Left renal cortex interstitium (tissue), 4 donors: ENCODE measurements around the gene KCNMB1. TPM values are rescaled to one million over a fixed set of nuclear protein-coding genes. Genes with fewer than 3 reads are reported as not detected.

Source experiments
- DNase-seq, 4 donors: peaks; one replicate each; pipeline ENCODE4 v3.0.0-alpha.2; 2013; ENCODE audit warnings: low read depth in 4 of 4, low spot score in 2 of 4, missing footprints in 1 of 4
- polyA plus RNA-seq, 4 donors: library from polyadenylated mRNA; unstranded; fragments of 120-200 nt; gene quantifications; one replicate each; pipeline ENCODE4 v1.2.1, GENCODE V29; 2013; ENCODE audit not compliant: insufficient read length in 4 of 4

Gene KCNMB1
- polyA plus RNA-seq, 4 donors, result 1.2 to 1.9 (median 1.5) TPM

DNA sequence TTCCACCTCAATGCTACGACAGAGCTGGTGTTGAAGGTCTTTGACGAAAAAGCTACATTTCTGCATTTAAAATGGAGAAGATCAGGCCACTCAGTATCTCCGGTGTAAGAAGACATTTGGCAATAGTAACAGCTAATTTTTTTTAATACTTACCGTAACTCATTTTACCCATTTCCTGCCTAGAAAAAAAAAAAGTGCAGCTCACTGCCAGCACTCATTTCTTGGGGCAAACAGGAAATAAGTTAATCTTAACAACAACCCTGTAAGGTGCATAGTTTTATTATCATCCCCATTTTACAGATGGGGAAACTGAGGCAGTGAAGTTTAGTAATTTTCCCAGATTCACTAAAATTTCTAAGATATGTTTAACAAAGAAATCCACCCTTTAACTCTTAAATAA, 27.4 kb upstream of the KCNMB1 start:
- no peak for DNase-seq

DNA sequence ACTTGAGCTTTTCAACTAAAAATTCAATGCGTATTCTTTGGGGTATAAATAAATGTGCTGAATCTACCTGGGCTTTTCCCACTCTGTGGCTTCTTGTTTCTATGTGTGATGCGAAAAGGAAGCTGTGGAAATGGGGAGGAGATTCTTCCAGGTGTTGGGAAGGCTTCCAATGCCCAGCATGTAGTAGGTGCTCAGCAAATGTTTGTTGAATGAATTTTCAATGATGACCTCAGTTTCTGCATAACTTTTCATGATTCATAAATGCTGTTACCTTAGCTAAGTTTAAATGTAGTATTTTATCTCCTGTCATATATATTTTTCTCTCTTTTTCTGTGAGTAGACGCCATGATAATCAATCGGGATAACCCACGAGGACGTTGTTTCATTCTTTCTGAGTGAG, 25.6 kb upstream of the KCNMB1 start:
- no peak for DNase-seq

DNA sequence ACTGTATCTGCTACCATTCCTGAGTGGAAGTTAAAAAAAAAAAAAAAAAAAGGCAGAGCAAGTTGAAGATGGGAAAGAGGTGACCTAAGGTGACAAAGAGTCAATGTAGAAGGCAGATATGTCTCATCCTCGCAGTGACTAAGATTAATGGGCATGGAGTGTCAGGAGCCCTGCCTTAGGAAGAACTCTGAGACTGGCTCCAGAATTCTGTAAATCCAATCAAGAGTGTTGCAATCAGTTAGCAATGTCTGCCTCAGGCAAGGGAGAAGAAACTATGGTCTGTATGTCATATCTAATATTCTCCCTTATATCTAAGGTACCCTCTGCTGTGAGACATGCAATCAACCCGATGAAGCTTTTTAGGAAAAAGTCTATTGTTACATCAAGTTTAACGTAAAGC, 24.7 kb upstream of the KCNMB1 start:
- DNase-seq, result no peak

DNA sequence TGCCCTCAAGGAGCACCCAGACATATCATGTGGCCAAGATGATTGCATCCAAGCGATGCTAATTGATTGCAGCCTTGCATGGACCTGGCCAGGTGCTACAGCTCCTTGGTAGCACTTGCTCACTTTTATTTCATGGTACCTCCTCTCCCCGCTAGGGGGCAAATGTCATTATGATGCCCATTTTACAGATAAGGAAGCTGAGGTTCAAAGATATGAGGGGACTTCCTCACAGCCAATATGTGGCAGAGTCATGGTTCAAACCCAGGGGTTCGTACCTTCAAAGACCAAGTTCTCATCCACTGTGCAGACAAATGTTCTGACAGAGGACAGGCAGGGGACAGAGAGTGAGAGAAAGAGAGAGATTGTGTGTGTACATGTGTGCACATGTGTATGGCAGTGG, 21.9 kb upstream of the KCNMB1 start:
- no peak for DNase-seq

DNA sequence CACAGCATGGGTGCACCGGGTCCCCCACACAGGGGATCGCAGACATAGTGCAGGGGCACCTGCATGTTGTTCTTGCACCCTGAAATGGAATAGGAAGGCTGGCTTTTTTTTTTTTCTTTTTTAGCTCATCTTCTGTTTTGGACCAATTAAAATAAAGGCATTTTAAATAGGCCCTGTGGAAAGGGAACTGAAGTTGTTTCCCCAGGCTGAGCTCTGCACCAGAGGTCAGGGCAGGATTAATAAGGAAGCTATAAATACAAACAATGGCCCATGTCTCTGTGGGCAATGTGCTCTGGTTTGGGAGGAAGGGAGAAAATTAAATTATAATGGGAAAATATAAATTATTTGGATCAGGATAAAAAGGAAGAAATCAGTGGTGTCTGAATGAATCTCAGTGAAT, 21.2 kb upstream of the KCNMB1 start:
- no peak for DNase-seq

DNA sequence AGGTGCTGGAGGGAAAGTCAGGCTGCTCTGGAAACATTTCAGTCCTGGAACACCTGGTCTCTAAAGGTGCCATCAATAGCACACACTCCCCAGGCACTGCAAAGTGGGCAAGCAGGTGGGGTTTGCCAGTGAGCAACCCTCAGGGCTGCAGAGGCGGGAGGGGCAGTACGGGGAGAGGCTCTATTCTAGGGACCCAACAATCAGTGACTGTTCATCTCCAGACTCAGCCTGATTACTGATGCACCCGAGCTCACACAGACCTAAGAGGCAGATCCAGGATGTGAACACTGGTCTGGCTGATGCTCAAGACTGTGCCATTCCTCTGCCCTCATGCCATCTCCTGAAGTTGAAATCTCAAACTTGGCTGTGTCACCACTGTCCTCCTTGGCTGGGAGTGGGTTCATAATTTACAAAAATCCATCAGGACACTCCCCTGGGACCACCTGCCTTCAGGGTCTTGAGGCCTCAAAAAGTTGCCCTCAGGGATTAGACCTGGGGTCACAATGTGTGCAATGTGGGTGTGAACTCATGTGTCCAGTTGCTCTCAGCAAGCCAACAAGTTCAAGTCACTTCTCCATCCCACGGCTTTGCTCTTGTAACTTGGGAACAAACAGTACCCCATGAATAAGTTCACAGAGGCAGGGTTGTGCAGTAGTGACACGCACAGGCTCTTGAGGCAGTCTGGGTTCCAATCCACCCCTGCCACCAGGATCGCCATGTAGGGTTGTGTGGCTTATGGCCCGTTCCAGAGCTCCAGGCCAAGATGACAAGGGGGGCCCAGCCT, 19.9 kb upstream of the KCNMB1 start:
- no peak for DNase-seq

DNA sequence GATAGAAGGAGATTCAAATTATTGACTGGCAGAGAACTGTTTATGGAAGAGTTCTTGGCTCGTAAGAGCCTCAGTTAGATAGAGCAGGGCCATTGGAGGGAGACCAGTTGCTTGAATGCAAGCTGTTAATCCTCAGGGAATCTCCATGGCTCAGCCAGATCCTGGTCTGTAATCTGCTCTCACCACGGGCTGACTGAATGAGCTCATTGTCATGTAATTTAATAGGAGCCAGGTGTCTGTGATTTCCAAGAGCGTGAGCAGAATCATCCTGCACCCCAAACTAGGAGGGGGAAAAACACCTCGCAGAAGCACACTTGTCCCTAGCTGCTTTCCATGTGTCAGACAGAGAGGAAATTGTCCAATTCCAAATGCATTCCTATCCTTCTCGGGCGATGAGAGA, 19.1 kb upstream of the KCNMB1 start:
- DNase-seq, result no peak

DNA sequence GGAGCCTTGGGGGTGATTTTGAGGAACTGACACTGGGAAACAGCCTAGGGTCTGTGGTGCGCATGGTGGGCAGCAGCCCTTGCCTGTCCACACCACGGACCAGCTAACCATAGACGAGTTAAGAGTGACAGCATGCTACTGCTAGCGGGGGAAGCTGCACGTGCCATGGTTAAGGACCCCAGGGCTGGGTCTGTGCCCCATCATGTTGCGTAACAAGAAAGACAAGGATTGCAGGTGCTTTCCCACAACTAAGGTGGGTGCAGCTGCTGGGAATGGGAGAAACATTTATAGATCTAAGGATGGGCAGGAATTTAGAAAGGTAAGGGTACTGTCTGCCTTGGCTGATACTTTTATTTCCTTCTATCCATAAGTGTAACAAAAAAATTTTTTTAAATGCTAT, 17.9 kb upstream of the KCNMB1 start:
- DNase-seq, result no peak

DNA sequence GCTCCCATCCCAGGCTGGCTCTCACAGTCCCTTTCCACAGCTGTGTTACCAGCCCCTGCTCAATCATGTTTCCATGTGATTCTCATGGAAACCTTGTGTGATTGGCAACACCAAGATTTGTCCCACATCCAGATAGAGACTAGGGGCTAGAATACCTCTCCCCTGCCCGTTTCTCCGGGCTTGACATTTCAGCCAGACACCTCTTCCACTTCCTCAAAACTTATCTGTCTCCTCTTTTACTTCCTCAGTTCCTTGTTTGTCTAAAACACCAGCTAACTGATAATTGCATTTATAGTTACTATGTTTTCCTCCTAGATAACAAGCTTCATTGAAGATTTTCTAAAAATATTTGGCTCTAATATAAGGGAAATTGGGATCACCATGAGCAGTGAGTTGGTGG, 16.6 kb upstream of the KCNMB1 start:
- DNase-seq, result no peak

DNA sequence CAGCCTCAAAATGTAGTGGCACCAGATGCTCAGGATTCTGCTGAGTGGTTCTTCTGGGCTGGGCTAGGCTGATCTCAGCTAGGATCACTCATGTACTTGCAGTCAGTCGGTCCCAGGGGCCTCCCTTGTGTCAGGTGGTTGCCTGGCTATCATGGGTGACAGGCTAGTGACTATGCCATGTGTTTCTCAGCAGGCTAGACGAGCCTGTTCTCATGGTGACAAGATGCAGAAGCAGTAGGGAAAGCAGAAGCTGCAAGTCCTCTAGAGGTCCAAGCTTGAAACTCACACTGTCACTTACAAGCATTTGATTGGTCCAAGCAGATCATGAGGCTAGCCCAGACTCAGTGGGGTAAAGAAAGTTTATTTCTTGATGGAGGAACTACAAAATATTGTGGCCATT, 15.2 kb upstream of the KCNMB1 start:
- DNase-seq, result no peak

DNA sequence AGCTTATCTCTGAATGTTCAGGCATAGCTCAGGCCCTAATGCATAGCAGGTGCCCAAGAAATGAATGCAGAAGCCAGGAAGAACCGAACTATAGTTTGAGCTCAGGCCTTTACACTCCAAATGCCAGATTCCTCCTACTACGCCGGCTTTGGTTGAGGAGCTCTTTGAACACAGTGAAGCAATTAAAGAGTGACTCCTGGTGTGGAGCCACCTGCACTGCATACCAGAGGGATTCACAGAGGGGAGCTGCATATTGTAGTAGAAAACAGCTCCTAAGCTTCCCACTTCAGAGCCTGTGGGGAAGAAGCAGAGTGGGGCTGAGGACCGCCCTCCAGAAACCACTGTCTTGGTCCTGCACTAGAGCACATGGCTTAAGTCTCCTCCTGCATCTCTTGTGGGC, 14.5 kb upstream of the KCNMB1 start:
- DNase-seq, result no peak

DNA sequence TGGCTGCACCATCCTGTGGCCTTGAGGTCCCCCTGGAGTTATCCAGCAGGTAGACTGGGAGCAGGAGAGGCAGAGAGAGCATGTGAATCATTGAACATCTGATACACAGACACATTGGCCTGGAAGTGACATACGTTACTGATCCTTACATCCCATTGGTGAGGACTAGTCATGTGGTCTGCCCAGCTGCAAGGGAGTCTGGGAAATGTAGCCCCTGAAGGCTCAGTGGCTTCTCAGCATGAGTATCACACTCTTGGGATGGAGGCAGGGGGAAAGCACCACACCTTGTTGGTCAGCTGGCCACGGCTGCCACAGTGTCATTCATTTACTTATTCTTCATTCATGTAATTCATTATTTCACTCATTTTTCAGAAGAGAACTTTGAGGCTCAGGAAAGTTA, 13.3 kb upstream of the KCNMB1 start:
- no peak for DNase-seq

DNA sequence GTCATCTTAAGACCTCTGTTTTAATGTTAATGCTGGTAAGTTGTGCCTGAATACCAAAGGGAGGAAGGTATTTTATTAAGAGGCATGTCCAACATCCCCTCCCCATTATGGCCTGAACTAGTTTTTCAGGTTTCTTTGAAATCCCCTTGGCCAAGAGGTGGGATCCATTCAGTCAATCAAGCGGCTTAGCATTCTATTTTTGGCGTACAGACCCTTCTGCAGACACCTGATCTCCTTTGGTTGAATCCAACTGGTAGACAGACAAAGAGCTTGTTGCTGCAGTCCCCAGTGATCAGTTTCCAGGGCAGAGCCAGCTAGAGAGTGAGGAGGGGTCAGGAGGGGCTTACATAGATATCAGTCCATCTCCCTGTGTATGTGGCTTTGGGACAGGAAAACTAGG, 7.9 kb upstream of the KCNMB1 start:
- no peak for DNase-seq

DNA sequence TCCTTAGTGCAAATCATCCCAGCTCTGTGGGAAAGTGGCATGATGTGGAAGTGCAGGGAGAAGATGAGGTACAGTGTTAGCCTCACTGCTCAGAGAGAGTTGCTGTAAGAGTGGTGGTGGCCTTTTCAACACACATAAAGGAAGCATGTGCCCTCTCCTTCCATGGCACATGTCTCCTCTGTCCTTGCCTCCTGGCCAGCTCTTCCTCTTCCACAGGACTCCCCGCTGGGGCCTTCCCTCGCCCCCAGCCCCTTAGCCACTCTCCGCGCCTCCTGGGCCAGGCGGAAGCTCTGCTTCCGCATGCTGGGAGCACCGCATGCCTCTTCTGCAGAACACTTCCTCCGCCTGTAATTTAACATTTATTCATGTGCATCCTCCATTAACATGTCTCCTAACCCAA, 4.8 kb upstream of the KCNMB1 start:
- no peak for DNase-seq

DNA sequence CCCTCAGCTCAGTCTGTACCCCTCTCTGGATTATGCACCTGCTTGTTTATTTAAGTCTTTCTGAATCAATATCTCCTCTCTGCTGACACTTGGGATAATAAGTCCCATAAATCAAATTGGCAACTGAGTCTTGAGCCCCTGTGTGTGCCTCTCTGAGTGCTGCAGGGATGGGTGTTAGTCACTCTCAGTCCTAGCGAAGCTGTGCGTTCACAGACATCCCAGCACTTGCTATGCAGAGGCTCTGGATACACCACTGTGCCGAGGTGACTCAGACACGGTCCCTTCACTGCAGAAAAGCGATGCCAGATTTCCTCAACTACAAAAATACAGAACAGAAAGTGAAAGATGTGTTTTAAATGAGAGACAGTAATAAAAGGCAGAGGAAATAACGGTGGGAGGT, 4.1 kb upstream of the KCNMB1 start:
- no peak for DNase-seq

DNA sequence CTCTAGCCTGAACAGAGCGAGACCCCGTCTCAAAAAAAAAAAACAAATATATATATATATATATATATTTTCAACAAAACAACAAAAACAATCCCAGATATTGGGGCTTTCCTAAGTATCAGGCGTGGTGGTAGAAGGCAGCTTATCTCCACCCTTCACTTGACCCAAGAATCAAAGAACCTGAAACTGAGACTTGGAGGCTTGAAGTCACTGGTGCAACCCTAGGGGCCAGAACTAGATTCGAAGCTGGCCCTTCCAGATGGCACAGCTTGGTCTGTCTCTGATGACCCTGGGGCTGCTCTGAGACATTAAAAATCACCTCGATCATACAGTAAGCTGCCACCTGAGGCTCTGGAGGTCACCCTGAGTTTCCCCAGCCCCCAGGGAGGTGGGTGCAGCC, 1.3 kb upstream of the KCNMB1 start:
- DNase-seq, result no peak

DNA sequence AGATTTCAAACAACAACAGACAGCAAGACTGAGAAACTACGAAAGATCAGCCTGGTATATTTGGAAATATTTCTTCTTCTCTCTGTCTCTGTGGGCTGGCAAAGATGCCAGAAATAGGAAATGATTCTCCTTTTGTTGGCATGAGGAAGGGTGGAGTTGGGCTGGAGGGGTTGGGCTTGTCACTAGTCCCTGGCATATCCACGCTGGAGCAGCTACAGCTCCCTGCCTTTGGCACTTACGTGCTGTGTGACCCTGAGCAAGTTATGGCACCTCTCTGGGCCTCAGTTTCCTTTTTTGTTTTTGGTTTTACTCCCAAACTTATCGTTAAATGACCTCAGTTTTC, 354 bp upstream of the KCNMB1 start:
- no peak for DNase-seq

DNA sequence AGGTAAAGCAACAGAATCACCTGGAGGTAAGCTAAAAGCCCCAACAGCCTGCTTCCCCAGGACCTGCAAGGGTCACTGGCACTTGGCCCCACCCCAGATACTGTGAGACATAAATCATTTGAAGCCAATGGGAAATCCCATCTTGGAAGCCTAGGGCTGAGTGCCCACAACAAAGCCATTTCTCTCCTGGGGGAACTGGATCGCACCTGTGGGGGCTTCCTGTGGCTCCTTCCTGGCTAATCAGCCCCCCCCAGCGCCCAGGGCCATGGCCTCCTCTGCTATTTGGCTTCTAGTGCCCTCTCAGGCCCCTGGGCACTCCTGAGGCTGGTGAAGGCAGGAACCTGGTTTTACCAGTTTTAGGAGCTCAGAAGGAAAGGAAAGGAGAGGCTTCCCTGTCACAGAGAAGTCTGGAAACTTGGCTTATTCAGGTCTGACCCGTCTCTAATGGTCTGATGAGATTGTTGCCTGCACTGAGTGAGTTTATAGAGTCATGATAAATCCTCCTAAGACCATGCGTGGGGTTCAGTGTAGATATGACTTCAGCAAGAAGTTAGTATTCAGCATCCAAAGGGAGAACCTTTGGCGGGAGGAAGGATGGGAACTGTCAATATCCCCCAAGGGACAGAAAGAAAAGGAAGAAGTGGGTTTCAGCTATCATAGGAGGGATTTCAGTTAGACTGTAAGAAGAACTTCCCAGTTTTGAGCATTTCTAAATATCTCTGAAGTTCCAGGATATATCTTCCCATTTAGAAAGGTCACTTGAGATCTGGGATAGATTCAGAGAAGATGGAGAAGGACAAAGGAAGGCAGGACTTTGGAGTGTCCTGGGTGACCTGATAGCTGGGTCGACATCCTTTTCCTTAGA, 1.2 kb downstream of the KCNMB1 start:
- DNase-seq, result no peak

DNA sequence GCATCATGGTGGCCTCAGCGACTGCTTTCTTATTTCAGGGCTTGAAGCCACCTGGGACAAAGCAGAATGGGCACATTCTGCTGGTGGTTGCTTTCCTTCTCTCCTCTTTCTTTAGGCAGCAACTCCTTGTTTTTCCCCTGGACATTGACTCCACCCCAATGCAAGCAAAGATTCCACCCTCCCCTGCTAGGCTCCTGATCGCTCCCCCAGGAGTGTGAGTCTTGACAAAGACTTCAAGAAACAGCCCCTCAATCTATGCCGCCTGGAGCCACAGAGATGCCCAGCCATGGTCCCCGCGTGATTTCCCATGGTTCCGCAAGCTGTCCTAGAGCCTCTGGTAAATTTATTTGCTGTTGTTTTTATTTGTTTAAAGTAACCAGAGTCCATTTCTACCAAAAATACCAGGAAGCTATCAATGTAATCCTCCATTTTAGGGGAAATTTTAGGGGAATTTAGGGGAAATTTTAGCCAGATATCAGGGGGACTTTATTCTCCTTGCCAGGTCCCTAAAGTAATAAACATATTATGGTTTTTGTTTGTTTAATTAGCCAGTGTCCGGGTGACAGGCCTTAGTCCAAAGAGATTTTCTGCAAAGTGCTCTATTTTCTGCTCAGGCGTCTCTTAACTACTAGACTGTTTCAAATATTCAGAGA, 2.3 kb downstream of the KCNMB1 start:
- no peak for DNase-seq

DNA sequence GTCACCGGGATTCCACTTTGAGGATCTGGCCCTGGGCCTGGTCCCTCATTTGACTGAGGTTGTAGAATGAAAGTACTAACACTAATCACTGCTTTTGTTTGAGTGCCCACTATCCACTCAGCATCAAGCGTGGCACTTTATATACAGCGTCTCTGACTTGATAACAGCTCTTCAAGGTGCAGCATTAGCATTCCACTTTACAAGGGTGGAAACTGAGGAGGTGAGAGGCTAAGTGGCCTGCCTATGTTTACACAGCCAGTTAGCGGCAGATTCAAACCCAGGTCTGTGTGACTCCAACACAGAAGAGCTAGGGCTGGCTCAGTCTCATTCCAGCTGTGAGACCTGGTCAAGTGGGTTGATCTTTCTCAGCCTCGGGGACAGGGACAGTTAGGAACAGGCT, 5.9 kb downstream of the KCNMB1 start:
- no peak for DNase-seq

DNA sequence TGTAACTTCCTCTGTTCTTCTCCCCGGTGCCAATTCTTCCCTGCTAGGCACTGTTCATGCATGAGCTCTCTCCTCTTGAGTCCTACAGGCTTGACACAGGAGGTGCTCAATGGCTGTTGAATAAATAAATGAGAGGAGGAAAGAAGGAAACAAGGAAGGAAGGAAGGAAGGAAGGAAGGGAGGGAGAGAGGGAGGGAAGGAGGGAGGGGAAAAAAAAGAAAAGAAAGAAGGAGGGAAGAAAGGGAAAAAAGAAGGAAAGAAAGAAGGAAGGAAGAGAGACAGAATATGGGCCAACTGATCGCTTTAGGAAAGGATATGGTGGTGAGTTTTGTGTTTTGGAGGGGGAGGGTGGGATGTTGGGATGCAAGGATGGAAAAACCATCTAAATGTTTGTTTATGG, 6.4 kb downstream of the KCNMB1 start:
- no peak for DNase-seq
